Hippocampal formation (tissue), 2 donors: ENCODE measurements around the gene SIRPB2.
"Not testable (repeated sequence)": the region's sequence is repeated elsewhere in the genome, so short reads cannot be mapped to it uniquely, and the experiment has no call there.

ENCODE experiments used
- DNase-seq, 2 donors: peaks; one replicate each; lab custom pipeline; 2025; lab: John Stamatoyannopoulos, UW

The SIRPB2 gene

DNA sequence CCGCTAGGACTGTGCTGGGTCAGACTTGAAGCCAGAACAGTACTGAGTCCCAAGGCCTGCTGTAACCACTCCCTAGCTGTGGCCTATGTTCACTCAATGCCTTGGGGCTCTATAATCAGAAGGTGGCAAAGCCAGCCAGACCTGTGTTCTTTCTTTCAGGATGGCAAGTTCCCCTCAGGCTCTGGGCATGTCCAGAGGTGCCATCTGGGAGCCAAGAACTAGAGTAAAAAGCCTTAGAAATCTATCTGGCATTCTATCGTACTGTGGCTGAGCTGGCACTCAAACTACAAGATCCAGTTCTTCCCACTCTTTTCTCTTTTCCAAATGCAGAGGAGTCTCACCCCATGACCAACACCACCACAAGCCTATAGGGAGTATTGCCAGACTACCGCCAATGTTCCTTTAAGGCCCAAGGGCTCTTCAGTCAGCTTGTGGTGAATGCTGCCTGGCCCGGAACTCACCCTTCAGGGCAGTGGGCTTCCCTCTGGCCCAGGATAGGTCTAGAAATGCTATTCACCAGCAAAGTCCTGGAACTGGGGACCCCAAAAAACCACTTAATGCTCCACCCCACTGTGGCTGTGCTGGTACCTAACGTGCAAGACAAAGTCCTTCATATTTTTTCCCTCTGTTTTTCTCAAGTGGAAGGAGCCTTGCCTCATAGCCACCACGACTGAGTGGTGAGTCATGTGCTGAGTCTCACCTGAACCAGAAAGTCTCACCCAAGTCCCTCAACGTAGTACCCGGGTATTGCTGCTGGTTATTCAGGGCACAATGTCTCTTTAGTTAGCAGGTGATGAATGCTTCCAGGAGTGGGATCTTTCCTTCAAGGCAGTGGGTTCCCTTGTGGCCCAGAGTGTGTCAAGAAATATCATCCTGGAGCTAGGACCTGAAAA lies 8.6 kb upstream of the SIRPB2 start:
- DNase-seq: no peak

DNA sequence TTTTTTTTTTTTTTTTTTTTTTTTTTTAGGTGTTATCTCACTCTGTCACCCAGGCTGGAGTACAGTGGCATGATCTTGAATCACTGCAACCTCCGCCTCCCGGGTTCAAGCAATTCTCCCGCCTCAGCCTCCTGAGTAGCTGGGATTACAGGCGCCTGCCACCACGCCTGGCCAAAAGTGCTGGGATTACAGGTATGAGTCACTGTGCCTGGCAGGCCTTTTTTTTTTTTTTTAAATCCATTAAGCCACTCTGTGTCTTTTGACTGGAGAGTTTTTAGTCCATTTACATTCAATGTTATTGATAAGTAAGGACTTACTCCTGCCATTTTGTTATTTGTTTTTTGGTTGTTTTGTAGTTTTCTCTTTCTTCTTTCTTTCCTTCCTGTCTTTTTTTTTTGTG lies 6.2 kb upstream of the SIRPB2 start:
- DNase-seq: not testable (repeated sequence)

- DNase-seq: no peak
These were observed 5.7 kb upstream of the SIRPB2 start for GRCh38 chr20:1496930-1497329.

GRCh38 chr20:1494436-1494835 lies 3.2 kb upstream of the SIRPB2 start:
- DNase-seq: no peak

DNA sequence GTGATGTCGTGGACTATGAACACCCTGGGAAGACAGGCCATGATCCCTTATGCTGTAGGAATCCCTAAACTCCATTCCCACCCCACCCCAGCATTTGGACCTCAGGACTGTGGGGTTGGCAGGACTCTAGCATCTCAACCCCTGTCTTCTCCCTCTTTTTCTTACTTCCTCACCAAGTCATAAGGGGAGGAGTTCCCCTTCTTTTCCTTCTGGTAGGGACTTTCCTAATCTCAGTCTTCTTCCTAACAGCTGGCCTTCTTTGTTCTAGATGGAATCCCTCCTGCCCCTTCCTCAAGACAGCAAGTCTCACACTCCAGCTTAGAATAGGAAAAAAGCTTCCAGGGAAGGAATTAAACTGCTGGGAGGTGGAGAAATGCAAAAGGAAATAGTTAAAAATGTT lies 2.3 kb upstream of the SIRPB2 start:
- no peak for DNase-seq

DNA sequence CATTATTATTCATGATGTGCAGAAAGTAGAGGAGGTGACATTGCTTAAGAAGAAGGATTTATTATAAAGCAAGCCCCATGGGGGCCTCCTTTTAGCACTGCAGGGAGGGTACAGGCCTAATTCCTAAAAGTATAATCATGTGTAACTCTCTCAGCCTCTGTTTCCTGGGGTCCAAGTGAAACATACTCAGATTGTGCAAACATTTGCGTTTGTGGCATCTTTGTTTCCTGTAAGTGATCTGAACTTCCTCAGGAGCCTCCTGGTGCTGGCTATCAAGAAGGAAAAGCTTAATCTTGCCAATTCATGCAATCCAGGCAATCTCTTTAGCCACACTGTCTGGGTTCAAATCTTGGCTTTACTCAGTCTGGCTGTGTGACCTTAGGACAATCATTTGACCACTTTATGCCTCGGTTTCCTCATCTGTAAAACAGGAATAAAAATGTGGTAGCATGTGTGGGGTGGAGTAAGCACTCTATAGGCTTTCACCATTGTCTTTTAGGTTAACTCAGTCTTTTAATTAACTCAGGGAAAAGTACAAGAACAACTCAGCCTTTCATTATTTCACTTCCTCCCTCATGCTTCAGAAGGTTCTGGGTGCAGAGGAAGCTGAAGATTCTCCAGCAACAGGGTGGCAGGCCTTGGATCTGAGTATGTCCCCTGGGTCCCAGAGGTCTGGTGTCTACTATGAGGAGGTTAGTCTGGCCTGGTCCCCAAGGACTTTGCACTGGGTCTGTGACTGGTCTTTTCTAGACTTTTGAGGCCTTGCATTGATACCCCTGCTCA lies 831 bp upstream of the SIRPB2 start:
- DNase-seq: no peak

DNA sequence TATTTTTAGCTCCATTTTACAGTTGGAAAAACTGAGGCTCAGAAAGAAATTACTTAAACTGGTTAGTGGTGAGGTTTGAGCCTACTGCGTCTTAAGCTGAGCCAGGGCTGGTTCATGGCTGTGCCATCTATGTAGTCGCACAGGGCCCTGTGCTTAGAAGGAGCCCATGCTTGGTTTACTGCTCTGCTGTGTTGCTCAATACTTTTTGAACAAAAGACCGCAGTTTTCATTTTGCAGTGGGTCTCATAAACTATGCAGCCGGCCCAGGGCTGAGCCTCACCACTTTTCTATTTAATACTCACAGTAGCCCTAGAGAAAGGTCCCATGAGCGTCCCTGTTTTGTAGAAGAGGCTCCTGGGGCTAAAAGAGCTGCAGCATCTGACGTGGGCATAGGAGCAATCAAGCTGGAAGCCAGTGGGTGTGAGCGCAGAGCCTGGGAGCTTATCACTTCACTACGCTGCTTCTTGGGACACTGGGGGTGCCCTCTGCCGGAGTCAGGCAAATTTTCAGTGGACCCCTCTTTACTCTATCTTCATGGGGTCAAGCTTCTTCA lies 501 bp downstream of the SIRPB2 start:
- no peak for DNase-seq

GRCh38 chr20:1489764-1490436 lies 1.3 kb downstream of the SIRPB2 start:
- DNase-seq: no peak

GRCh38 chr20:1489325-1489724 lies 1.9 kb downstream of the SIRPB2 start:
- no peak for DNase-seq

- no peak for DNase-seq
These were observed 4.7 kb downstream of the SIRPB2 start for GRCh38 chr20:1486566-1486965.

DNA sequence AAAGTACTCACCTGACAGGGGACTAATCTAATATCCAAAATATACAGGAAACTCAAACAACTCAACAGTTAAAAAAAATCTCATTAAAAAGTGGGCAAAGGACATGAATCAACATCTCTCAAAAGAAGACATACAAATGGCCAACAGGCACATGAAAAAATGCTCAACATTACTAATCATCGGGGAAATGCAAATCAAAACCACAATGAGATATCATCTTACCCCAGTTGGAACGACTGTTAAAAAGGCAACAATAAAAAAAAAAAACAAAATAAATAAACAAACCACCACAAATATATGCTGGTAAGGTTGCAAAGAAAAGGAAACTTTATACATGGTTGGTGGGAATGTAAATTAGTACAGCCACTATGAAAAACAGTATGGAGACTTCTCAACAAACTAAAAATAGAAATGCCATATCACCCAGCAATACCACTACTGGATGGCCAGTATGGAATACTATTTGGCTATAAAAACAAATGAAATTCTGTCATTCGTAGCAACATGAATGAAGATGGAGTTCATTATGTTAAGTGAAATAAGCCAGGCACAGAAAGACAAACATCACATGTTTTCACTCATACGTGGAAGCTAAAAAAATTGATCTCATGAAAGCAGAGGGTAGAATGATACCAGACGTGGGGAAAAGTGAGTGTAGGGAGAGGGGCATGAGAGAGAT lies 6.6 kb downstream of the SIRPB2 start:
- DNase-seq: no peak

DNA sequence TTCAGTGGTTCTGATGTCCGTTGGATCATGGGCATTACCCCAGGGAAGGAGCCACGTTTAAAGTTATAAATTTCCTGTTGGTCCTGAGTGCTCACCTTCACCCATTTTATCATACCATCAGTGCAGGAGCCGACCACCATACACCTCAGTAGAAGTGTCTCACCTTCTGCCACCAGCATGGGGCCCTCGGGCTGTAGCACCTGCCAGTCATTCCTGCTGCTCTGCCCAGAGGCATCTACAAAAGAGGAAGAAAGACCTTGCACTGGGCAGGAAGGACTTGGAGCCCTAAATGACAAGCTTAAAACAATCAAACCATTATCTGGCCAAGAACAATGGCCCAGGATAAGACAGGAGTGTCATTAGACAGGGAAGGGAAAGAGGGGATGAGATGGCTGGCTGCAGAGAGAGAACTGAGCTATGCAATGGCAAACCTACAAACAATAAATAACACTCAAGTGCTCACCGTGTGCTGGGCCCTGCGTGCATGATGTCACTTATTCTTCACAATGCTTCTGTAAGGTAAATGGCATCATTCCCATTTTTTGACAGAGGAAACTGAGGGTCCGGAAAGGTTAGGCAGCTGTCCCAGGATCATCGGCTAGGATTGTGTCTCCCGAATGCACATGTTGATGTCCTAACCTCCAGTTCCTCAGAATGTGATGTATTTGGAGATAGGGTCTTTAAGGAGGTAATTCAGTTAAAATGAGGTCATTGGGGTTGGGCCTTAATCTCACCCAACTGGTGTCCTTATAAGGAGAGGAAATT lies 11.2 kb downstream of the SIRPB2 start:
- no peak for DNase-seq

DNA sequence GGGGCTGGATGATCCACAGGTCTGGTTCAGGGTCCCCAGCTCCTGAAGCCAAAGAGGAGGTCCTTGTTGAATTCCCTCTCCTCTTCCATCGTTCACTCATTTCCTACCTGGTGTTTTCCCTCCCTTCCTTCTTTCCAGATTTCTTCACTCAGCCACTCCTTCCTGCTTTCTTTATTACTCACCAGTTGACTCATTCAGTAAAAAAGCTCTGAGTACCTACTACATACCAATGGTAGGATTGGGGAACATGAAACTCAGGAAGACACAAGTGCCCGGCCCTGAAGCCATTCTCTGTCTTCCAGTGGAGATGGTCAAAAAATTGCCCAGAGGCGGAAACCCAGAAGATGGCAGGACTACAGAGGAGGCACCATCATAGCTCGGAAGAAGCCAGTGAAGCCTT lies 12.7 kb downstream of the SIRPB2 start:
- DNase-seq: no peak

DNA sequence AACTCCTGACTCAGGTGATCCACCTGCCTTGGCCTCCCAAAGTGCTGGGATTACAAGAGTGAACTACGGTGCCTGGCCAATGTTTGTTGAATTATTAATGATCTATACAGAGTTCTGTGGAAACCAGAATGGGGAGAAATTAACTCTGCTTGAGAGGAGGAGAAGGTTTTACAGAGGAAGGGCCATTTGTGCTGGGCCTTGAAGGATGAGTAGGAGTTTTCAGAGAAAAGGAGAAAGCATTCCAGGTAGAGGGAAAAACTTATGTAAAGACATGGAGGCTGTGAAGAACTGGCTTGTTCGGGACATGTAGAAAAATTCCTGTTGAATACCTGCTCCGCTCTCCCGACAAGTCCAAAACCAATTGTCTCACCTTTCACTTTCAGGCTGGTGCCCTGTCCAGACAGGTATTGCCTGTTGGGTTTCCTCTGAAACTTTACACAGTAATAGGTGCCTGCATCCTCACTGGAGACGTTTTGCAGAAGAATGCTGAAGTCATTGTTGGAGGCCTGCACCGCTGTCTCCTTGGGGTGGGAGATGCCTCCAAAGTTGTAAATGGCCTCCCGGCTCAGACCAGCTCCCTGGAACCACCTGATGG lies 13.2 kb downstream of the SIRPB2 start:
- DNase-seq: no peak

GRCh38 chr20:1474817-1475603 lies 16.2 kb downstream of the SIRPB2 start:
- no peak for DNase-seq

DNA sequence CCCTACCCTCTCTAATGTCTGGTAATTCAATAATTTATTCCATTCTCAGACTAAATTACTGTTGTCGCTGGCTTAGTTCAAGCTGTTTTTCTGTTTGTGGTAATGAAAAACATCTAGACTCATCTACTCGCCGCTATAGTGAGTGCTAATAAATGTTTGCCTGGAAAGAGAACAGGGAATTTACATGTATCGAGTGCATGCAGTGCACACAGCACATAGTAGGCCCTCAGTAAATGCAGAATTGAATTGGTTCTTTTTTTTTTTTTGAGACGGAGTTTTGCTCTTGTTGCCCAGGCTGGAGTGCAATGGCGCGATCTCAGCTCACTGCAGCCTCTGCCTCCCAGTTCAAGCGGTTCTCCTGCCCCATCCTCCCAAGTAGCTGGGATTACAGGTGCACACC lies 16.9 kb downstream of the SIRPB2 start:
- no peak for DNase-seq

- no peak for DNase-seq
These were observed 17.7 kb downstream of the SIRPB2 start for GRCh38 chr20:1473246-1474220.

DNA sequence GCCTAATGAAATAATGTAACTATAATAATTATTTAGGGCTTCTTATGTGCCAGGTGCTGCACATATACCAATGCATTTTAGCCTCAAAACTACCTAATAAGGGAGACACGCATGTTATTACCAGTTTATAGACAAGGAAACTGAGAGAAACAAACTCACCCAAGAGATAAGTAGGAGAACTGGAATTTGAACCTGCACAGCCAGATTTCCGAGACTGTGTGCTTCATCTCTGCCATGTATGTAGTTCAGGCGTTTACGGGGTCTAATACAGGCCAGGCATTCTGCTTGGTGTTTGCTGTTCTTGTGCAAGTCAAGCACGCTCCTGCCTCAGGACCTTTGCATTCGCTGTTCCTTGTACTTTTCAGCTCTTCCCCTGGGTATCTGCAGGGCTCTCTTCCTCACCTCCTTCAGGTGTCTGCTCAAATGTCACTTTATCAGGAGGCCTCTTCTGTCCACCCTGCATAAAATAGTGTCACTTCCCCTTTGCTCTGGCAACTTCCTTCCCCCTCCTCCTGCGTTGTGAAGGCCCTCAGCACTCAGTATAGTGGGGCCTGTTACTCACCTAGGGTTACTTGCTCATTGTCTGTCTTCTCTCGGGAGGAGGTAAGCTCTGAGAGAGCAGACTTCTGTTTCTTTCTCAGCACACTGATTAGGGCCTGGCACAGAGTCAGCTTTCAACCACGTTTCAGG lies 18.5 kb downstream of the SIRPB2 start:
- DNase-seq: no peak
